HepG2 (cell line): Measurements from ENCODE around the gene TMEM141. TPM values are rescaled to one million over a fixed set of nuclear protein-coding genes. Genes with fewer than 3 reads are reported as not detected.

Experiments used
- ATAC-seq: fragments of 200-7000 bp; cut with Tn5 transposase; 3 replicates; pipeline ENCODE4 v1.9.1; 2020; ENCODE audit warnings: mild to moderate bottlenecking, moderate library complexity
- BruUV-seq: library from RNA; stranded (reverse); fragments of 400-500 nt; replicated peaks from 2 replicates; lab custom pipeline; 2021; lab: Mats Ljungman, UMichigan
- CTCF ChIA-PET: fragments of 300-600 bp; formaldehyde crosslinking; extraction: SDS; loops from one replicate; lab custom pipeline; 2021; ENCODE audit warnings: low total read pairs, inconsistent platforms, low intra/inter-chr PET ratio; lab: Yijun Ruan, JAX
- POLR2A ChIA-PET: fragments of 350-600 bp; sonication (Branson Sonifier 250); formaldehyde crosslinking; loops from one replicate; lab custom pipeline; 2020; ENCODE audit warnings: antibody characterized with exemption, inconsistent platforms; lab: Yijun Ruan, JAX
- DNase-seq: peaks from one replicate; pipeline ENCODE4 v3.0.0-alpha.2; 2015; ENCODE audit warnings: low spot score
- FAIRE-seq: peaks from 3 replicates; lab custom pipeline; 2011; peaks lifted over from hg19 to GRCh38; lab: Jason Lieb, UNC
- H2AFZ ChIP-seq: one replicate; pipeline ENCODE4 v1.6.1; 2011; ENCODE audit warnings: low read length, inconsistent platforms
- H3K27ac ChIP-seq: fragments of 300-600 bp; 3 replicates; pipeline ENCODE4 v1.8.0; 2011; ENCODE audit warnings: mixed run types, mild to moderate bottlenecking, mixed read lengths, low read length, inconsistent platforms; ENCODE audit not compliant: insufficient read depth; ENCODE audit errors: extremely low read length
- H3K27me3 ChIP-seq, 2 experiments: fragments of 200-600 bp in 1 of 2; 2 replicates in 1 of 2; 3 replicates in 1 of 2; pipeline versions ENCODE4 v1.6.0 to v1.8.0; 2011; ENCODE audit warnings: low read length in 2 of 2, mild to moderate bottlenecking in 2 of 2, moderate library complexity in 2 of 2, inconsistent platforms in 1 of 2; ENCODE audit not compliant: insufficient read depth in 2 of 2, control insufficient read depth in 1 of 2
- H3K36me3 ChIP-seq, 2 experiments: fragments of 200-600 bp in 1 of 2; replicated peaks in 1 of 2; 2 replicates in 1 of 2; 3 replicates in 1 of 2; pipeline versions ENCODE4 v1.5.1 to v1.8.0; 2011; ENCODE audit warnings: low read length in 2 of 2, inconsistent platforms in 1 of 2; ENCODE audit not compliant: insufficient read depth in 2 of 2, control insufficient read depth in 1 of 2
- H3K4me1 ChIP-seq: 2 replicates; pipeline ENCODE4 v1.5.1; 2012; ENCODE audit warnings: low read length, inconsistent platforms; ENCODE audit not compliant: insufficient read depth
- H3K4me2 ChIP-seq: 2 replicates; pipeline ENCODE4 v1.6.0; 2011; ENCODE audit warnings: low read depth, low read length, inconsistent platforms
- H3K4me3 ChIP-seq, 3 experiments: fragments of 200-600 bp in 1 of 3; sonication (generic), shearing (Covaris generic) in 1 of 3; replicated peaks in 1 of 3; 2 replicates each; pipeline ENCODE4 v1.5.1; 2011 to 2016; ENCODE audit warnings: low read length in 3 of 3, inconsistent platforms in 2 of 3, low read depth in 2 of 3, mild to moderate bottlenecking in 2 of 3, control low read depth in 1 of 3, mixed read lengths in 1 of 3; ENCODE audit not compliant: insufficient read depth in 1 of 3
- H3K79me2 ChIP-seq: one replicate; pipeline ENCODE4 v1.6.1; 2011; ENCODE audit warnings: low read length, inconsistent platforms; ENCODE audit not compliant: insufficient read depth
- H3K9ac ChIP-seq: 2 replicates; pipeline ENCODE4 v1.6.0; 2011; ENCODE audit warnings: mild to moderate bottlenecking, low read depth, low read length, inconsistent platforms; ENCODE audit not compliant: insufficient read depth
- H3K9me3 ChIP-seq: 2 replicates; pipeline ENCODE4 v1.5.1; 2012; ENCODE audit warnings: mild to moderate bottlenecking, low read length
- H4K20me1 ChIP-seq: 2 replicates; pipeline ENCODE4 v1.6.0; 2011; ENCODE audit warnings: inconsistent platforms, mild to moderate bottlenecking, low read length, moderate library complexity; ENCODE audit not compliant: insufficient read depth
- BCL3 ChIP-seq: sonication (generic); formaldehyde crosslinking; IDR thresholded peaks from 2 replicates; pipeline ENCODE4 v1.5.1; 2020; ENCODE audit warnings: mild to moderate bottlenecking, missing genetic modification reagents, moderate library complexity
- CBX2 ChIP-seq, 2 experiments: fragments of 200-600 bp in 1 of 2; sonication (generic); formaldehyde crosslinking in 1 of 2; IDR thresholded peaks; 2 replicates each; pipeline versions ENCODE4 v1.7.0 to v1.8.1; 2018 to 2022; ENCODE audit warnings: low read depth in 2 of 2, low read length in 1 of 2, mild to moderate bottlenecking in 1 of 2, missing genetic modification reagents in 1 of 2
- CEBPB ChIP-seq: IDR thresholded peaks from 2 replicates; pipeline ENCODE4 v1.6.1; 2011; ENCODE audit warnings: low read depth, low read length, improper control_type of control experiment, borderline replicate concordance
- ETS1 ChIP-seq: sonication (generic); formaldehyde crosslinking; IDR thresholded peaks from 2 replicates; pipeline ENCODE4 v1.4.0; 2020; ENCODE audit warnings: missing genetic modification reagents
- HNF4G ChIP-seq, 2 experiments: sonication (generic) in 1 of 2; formaldehyde crosslinking in 1 of 2; IDR thresholded peaks; 2 replicates each; pipeline versions ENCODE4 v1.4.0 to v1.6.1; 2011 to 2020; ENCODE audit warnings: borderline replicate concordance in 2 of 2, low read depth in 2 of 2, mild to moderate bottlenecking in 2 of 2, low read length in 1 of 2, missing genetic modification reagents in 1 of 2, moderate library complexity in 1 of 2
- PHF8 ChIP-seq: sonication (generic); formaldehyde crosslinking; IDR thresholded peaks from 2 replicates; pipeline ENCODE4 v1.5.0; 2020; ENCODE audit warnings: missing genetic modification reagents
- RXRA ChIP-seq: sonication (generic); formaldehyde crosslinking; IDR thresholded peaks from 2 replicates; pipeline ENCODE4 v1.5.1; 2020; ENCODE audit warnings: missing genetic modification reagents
- RXRB ChIP-seq: IDR thresholded peaks from 2 replicates; pipeline ENCODE4 v1.6.1; 2016; ENCODE audit warnings: borderline replicate concordance, missing genetic modification reagents, missing compliant biosample characterization
- SAP130 ChIP-seq: IDR thresholded peaks from 2 replicates; pipeline ENCODE4 v1.6.1; 2016; ENCODE audit warnings: low read depth
- TBP ChIP-seq: sonication (generic); formaldehyde crosslinking; IDR thresholded peaks from 2 replicates; pipeline ENCODE4 v1.5.0; 2020; ENCODE audit warnings: missing genetic modification reagents
- TFAP4 ChIP-seq: sonication (generic); IDR thresholded peaks from 2 replicates; pipeline ENCODE4 v1.6.1; 2016; ENCODE audit warnings: low read depth, borderline replicate concordance
- THRA ChIP-seq: sonication (generic); formaldehyde crosslinking; IDR thresholded peaks from 2 replicates; pipeline ENCODE4 v1.4.0; 2020; ENCODE audit warnings: missing genetic modification reagents, borderline replicate concordance
- UBTF ChIP-seq: sonication (generic); formaldehyde crosslinking; IDR thresholded peaks from 2 replicates; pipeline ENCODE4 v1.4.0; 2020; ENCODE audit warnings: mild to moderate bottlenecking, missing genetic modification reagents
- ZFX ChIP-seq: sonication (generic); formaldehyde crosslinking; IDR thresholded peaks from 2 replicates; pipeline ENCODE4 v1.4.0; 2020; ENCODE audit warnings: mild to moderate bottlenecking, low read depth, missing genetic modification reagents, moderate library complexity
- ZNF296 ChIP-seq: sonication (generic); formaldehyde crosslinking; conservative IDR thresholded peaks from 2 replicates; pipeline ENCODE4 v1.5.0; 2020; ENCODE audit warnings: mild to moderate bottlenecking, missing genetic modification reagents
- ZNF605 ChIP-seq: sonication (generic); formaldehyde crosslinking; IDR thresholded peaks from 2 replicates; pipeline ENCODE4 v1.8.0; 2022; ENCODE audit warnings: mild to moderate bottlenecking, missing genetic modification reagents
- WGBS: methylation state at CpG from one replicate; pipeline ENCODE4 v1.1.6; 2017; ENCODE audit warnings: low lambda C conversion rate; 5-methylcytosine and 5-hydroxymethylcytosine counted together
- in situ Hi-C: cut with HindIII; loops from 2 replicates; pipeline ENCODE4 v1.10.0; 2017; ENCODE audit warnings: low pct_unique_long_range_greater_than_20kb; ENCODE audit not compliant: extremely low pct_ligation_motif_present
- intact Hi-C: fragments of 100-400 bp; cut with micrococcal nuclease; formaldehyde crosslinking; loops from one replicate; pipeline ENCODE4 v1.10.0; 2022; ENCODE audit not compliant: unreplicated experiment
- polyA plus RNA-seq, 8 experiments: library from polyadenylated mRNA; depleted of rRNA in 3 of 8; stranded (reverse) in 7 of 8; unstranded in 1 of 8; fragments of >200 nt; fragmentation: Illumina TruSeq in 4 of 8; extraction: Trizol in 4 of 8; gene quantifications; 2 replicates each; pipeline versions ENCODE4 v1.2.1 to v1.2.3, GENCODE V29; 2011 to 2016; ENCODE audit warnings: low read depth in 4 of 8, missing spikeins in 1 of 8, mixed read lengths in 1 of 8; ENCODE audit not compliant: insufficient read depth in 1 of 8
- total RNA-seq, 5 experiments: library from RNA; depleted of rRNA; stranded (reverse); fragments of >200 nt; fragmentation: Illumina TruSeq; extraction: Trizol; gene quantifications; 2 replicates each; pipeline ENCODE4 v1.2.3, GENCODE V29; 2016; ENCODE audit warnings: low read depth in 1 of 5

Gene TMEM141
- total and polyA plus RNA-seq, 2 of the 13 experiments (the other 11 are each of a cell fraction or from before 2014, with no cell fraction given): 81.0 to 202 TPM

- CTCF ChIA-PET: no interaction called here
- peak overlapping the region; percentile 52; the same call in 1 of the 2 replicates for H3K9ac ChIP-seq
- H3K4me1 ChIP-seq: peaks cover 73% of the 10 kb centered on the region
- H3K27me3 ChIP-seq: 0 out of 5 replicates have a peak, but pooled peaks cover 0 to 7% of the 10 kb centered on the region in 2 experiments
- ATAC-seq (peak; percentile 47), DNase-seq (peak; percentile 57), FAIRE-seq (no peak)
- H3K36me3 ChIP-seq: no peaks in the 10 kb centered on the region
- peak overlapping the region; percentile 67 for H3K4me2 ChIP-seq
- in situ Hi-C loops (no loop called here), intact Hi-C loops (no loop called here)
- no peaks in the 10 kb centered on the region for H3K9me3 ChIP-seq
- 39% methylated on average over 5 of the region's 14 CpGs for WGBS
- peak overlapping the region; percentile 31 for H3K27ac ChIP-seq
- no peaks in the 10 kb centered on the region for H4K20me1 ChIP-seq
- no peaks in the 10 kb centered on the region for H3K79me2 ChIP-seq
- no peak overlapping the region for H2AFZ ChIP-seq
- BruUV-seq: no TSS peak
- peak overlapping the region in 2 of 3 experiments; percentile 31 to 50; a peak in 4 of 6 replicates for H3K4me3 ChIP-seq
- POLR2A ChIA-PET: no interaction called here
- peak; percentile 9; the same call in 1 of the 2 replicates for TF ChIP-seq TFAP4
- peak; percentile 60; the same call in 1 of the 2 replicates for TF ChIP-seq RXRB (CRISPR knock-in tag)
- TF ChIP-seq UBTF (CRISPR knock-in tag): no peak
- peak; percentile 52; the same call in 1 of the 2 replicates for TF ChIP-seq BCL3 (CRISPR knock-in tag)
- TF ChIP-seq SAP130 (CRISPR knock-in tag): peak; percentile 28; the same call in 1 of the 2 replicates
- TF ChIP-seq ZNF296 (CRISPR knock-in tag): no peak
- no peak for TF ChIP-seq TBP (CRISPR knock-in tag)
- no peak for TF ChIP-seq CEBPB
- TF ChIP-seq ZNF605: no peak
- no peak for TF ChIP-seq CBX2 (IDR thresholded peaks at IDR 0.05; ENCODE audit: low read depth, low read length)
- no peak for TF ChIP-seq CBX2 (CRISPR knock-in tag; IDR thresholded peaks at IDR 0.05; ENCODE audit: low read depth)
- no peak for TF ChIP-seq HNF4G (IDR thresholded peaks at IDR 0.05; ENCODE audit: borderline replicate concordance, low read depth, low read length)
- no peak for TF ChIP-seq HNF4G (CRISPR knock-in tag; IDR thresholded peaks at IDR 0.05; ENCODE audit: borderline replicate concordance, low read depth)
- TF ChIP-seq ETS1 (CRISPR knock-in tag): no peak
- TF ChIP-seq ZFX (CRISPR knock-in tag): no peak
- TF ChIP-seq RXRA (CRISPR knock-in tag): peak; percentile 61; the same call in 1 of the 2 replicates
- peak; percentile 40; the same call in 1 of the 2 replicates for TF ChIP-seq THRA (CRISPR knock-in tag)
- 0 out of 2 replicates have a peak, but pooled peaks have one; percentile 15 for TF ChIP-seq PHF8 (CRISPR knock-in tag)
These were observed 26.1 kb upstream of the TMEM141 start for GRCh38 chr9:136765041-136765440.
